Fibroblast of the aortic adventitia (primary cell): ENCODE data around the gene RORC. TPM values are rescaled to one million over a fixed set of nuclear protein-coding genes. Genes with fewer than 3 reads are reported as not detected.
"Not testable (repeated sequence)": the region's sequence is repeated elsewhere in the genome, so short reads cannot be mapped to it uniquely, and the experiment has no call there.

Experiments
- DNase-seq: peaks from one replicate; pipeline ENCODE4 v3.0.0-alpha.2; 2010; ENCODE audit warnings: low read depth
- H3K4me3 ChIP-seq: 2 replicates; pipeline ENCODE4 v1.5.1; 2011; ENCODE audit warnings: low read depth, mild to moderate bottlenecking, control low read depth, low read length, moderate library complexity
- CTCF ChIP-seq: IDR thresholded peaks from 2 replicates; pipeline ENCODE4 v1.5.1; 2011; ENCODE audit warnings: mild to moderate bottlenecking, low read length, control low read depth, inconsistent platforms; ENCODE audit not compliant: insufficient read depth
- total RNA-seq: library from RNA; depleted of rRNA; stranded (reverse); fragments of >200 nt; gene quantifications from 2 replicates; pipeline ENCODE4 v1.2.3, GENCODE V29; 2012; ENCODE audit warnings: low replicate concordance

Gene RORC
- total RNA-seq, 1 donor = not detected

- DNase-seq = no peak
- no peak for TF ChIP-seq CTCF
- no peak overlapping the region for H3K4me3 ChIP-seq
Observed at GRCh38 chr1:151855933-151856332, 24.3 kb upstream of the RORC start.

GRCh38 chr1:151855516-151855915, 23.9 kb upstream of the RORC start:
- DNase-seq = peak; percentile 81
- H3K4me3 ChIP-seq = not testable (repeated sequence)

- no peak for TF ChIP-seq CTCF
- H3K4me3 ChIP-seq = no peak overlapping the region
- DNase-seq = no peak
Observed at GRCh38 chr1:151854658-151855057, 23.1 kb upstream of the RORC start.

GRCh38 chr1:151853411-151853943, 21.9 kb upstream of the RORC start, which contains the start of gene THEM5:
TSS of gene THEM5 (minus strand) at chr1:151853712. CDS start at chr1:151853565, 147 bp downstream.
- TF ChIP-seq CTCF = no peak
- no peak for DNase-seq
- H3K4me3 ChIP-seq = no peak within 1 kb of the TSS

- TF ChIP-seq CTCF = no peak
- DNase-seq = no peak
- no peak overlapping the region for H3K4me3 ChIP-seq
Observed at GRCh38 chr1:151852733-151853132, 21.1 kb upstream of the RORC start.

- DNase-seq = no peak
- TF ChIP-seq CTCF = no peak
- no peak overlapping the region for H3K4me3 ChIP-seq
Observed at GRCh38 chr1:151851886-151852285, 20.3 kb upstream of the RORC start.

- no peak for TF ChIP-seq CTCF
- no peak overlapping the region for H3K4me3 ChIP-seq
- DNase-seq = no peak
Observed at GRCh38 chr1:151849871-151850270, 18.3 kb upstream of the RORC start.
